HG02759 (cell line): ENCODE data around the gene CATSPER3.

Source experiments
- ATAC-seq: cut with Tn5 transposase; IDR thresholded peaks from one replicate; pipeline ENCODE4 v1.9.1; 2021; ENCODE audit warnings: mild to moderate bottlenecking, moderate library complexity; ENCODE audit not compliant: unreplicated experiment

CATSPER3 gene

GRCh38 chr5:134967607-134968006 is at the start of gene CATSPER3:
TSS of gene CATSPER3 (plus strand) at chr5:134967907. CDS start at chr5:134967992, 85 bp downstream.
- no peak for ATAC-seq

GRCh38 chr5:134918861-134919260 is 48.8 kb upstream of the CATSPER3 start:
- no peak for ATAC-seq

GRCh38 chr5:134920848-134921575 is 46.7 kb upstream of the CATSPER3 start:
- ATAC-seq: no peak

GRCh38 chr5:134932508-134932907 is 35.2 kb upstream of the CATSPER3 start:
- ATAC-seq: no peak

GRCh38 chr5:134934202-134934601 is 33.5 kb upstream of the CATSPER3 start:
- no peak for ATAC-seq

- ATAC-seq: no peak
Observed at GRCh38 chr5:134935711-134936602, 31.8 kb upstream of the CATSPER3 start.

GRCh38 chr5:134937526-134937925 is 30.2 kb upstream of the CATSPER3 start:
- ATAC-seq: no peak

GRCh38 chr5:134938030-134938429 is 29.7 kb upstream of the CATSPER3 start:
- no peak for ATAC-seq

- ATAC-seq: no peak
Observed at GRCh38 chr5:134939500-134939899, 28.2 kb upstream of the CATSPER3 start.

GRCh38 chr5:134943547-134943946 is 24.2 kb upstream of the CATSPER3 start:
- no peak for ATAC-seq

GRCh38 chr5:134944630-134945029 is 23.1 kb upstream of the CATSPER3 start:
- ATAC-seq: no peak

- ATAC-seq: no peak
Observed at GRCh38 chr5:134945041-134945440, 22.7 kb upstream of the CATSPER3 start.

- no peak for ATAC-seq
Observed at GRCh38 chr5:134948911-134949310, 18.8 kb upstream of the CATSPER3 start.

- no peak for ATAC-seq
Observed at GRCh38 chr5:134949316-134949715, 18.4 kb upstream of the CATSPER3 start.

GRCh38 chr5:134957920-134958608 is 9.6 kb upstream of the CATSPER3 start:
- ATAC-seq: no peak

GRCh38 chr5:134958755-134959154 is 9.0 kb upstream of the CATSPER3 start:
- ATAC-seq: no peak

GRCh38 chr5:134963098-134963497 is 4.6 kb upstream of the CATSPER3 start:
- no peak for ATAC-seq

- ATAC-seq: no peak
Observed at GRCh38 chr5:134964359-134965270, 3.1 kb upstream of the CATSPER3 start.

GRCh38 chr5:134965271-134965825 is 2.4 kb upstream of the CATSPER3 start:
- no peak for ATAC-seq

GRCh38 chr5:134968055-134968454 is 348 bp downstream of the CATSPER3 start:
- no peak for ATAC-seq
